NAMALWA (cell line): Measurements from ENCODE around the gene HECA.
"Not testable (repeated sequence)": the region's sequence is repeated elsewhere in the genome, so short reads cannot be mapped to it uniquely, and the experiment has no call there.

Source experiments
- DNase-seq: peaks from one replicate; pipeline ENCODE4 v3.0.0-alpha.2; 2015; ENCODE audit warnings: low spot score

HECA gene

DNA sequence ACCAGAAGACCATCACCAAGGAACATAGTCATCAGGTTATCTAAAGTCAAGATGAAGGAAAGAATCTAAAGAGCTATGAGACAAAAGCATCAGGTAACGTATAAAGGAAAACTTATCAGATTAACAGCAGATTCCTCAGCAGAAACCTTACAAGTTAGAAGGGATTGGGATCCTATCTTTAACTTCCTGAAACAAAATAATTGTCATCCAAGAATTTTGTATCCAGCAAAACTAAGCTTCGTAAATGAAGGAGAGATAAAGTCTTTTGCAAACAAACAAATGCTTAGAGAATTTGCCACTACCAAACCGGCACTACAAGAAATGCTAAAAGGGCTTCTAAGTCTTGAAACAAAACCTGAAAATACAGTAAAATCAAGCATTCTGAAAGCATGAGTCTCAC lies 71.0 kb downstream of the HECA start:
- no peak for DNase-seq

DNA sequence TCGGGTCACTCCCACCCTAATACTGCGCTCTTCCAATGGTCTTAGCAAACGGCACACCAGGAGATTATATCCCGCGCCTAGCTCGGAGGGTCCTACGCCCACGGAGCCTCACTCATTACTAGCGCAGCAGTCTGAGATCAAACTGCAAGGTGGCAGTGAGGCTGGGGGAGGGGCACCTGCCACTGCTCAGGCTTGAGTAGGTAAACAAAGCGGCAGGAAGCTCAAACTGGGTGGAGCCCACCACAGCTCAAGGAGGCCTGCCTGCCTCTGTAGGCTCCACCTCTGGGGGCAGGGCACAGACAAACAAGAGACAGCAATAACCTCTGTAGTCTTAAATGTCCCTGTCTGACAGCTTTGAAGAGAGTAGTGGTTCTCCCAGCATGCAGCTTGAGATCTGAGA lies 75.9 kb downstream of the HECA start:
- DNase-seq = not testable (repeated sequence)

DNA sequence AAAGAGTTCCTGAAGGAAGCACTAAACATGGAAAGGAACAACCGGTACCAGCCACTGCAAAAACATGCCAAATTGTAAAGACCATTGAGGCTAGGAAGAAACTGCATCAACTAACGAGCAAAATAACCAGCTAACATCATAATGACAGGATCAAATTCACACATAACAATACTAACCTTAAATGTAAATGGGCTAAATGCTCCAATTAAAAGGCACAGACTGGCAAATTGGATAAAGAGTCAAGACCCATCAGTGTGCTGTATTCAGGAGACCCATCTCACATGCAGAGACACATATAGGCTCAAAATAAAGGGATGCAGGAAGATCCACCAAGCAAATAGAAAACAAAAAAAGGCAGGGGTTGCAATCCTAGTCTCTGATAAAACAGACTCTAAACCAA lies 77.6 kb downstream of the HECA start:
- DNase-seq = not testable (repeated sequence)

DNA sequence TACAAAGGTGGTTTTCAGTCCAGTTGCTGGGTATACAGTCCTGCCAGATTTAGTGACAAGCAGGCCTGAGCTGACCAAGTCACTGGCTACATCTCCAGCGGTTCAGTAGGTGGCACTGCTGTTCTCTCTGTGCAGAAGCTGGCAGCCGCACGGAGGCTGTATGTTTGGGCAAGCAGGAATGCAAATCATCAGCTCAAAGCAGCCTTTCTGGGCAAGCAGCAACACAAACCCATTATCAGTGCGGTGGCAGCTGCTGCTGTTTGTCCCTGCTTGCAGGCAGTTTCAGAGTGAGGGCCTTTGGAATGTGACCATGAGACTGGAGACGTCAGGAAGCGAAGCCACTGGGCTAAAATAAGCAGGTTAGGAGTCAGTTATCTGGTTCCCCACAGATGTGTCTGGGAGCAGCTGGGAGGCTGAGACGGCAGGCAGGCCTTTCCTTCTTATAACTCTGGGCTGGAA lies 84.4 kb downstream of the HECA start:
- DNase-seq = peak; percentile 96

DNA sequence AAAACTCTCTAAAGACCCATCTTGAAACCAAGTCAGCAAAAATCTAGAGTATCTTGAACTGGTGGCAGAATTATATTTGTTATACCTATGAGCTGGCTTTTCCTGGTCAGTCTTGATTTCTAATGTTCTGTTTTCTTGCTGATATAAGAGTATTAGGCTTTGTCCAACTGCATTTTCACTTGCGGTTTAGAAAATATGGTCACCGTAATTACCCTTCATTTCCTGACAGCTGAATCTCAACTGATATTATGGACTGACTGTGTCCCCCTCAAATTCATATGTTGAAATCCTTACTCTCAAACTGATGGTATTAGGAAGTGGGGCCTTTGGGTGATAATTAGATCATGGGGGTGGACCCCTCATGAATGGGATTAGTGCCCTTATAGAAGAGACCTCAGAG lies 84.9 kb downstream of the HECA start:
- peak; percentile 34 for DNase-seq

DNA sequence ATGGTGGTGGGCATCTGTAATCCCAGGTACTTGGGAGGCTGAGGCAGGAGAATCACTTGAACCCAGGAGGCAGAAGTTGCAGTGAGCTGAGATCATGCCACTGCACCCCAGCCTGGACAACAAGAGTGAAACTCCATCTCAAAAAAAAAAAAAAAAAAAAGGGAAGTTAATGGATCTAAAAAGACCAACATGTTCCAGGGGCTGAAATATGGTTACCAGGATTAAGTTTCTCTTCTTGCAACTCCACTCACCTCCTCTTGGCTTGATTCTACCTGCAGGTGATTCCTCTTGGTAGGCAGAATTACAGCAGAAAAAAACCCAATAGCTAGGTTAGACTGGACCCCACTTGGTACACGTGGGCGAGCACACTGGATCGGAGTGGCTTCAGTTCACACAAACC lies 93.5 kb downstream of the HECA start:
- not testable (repeated sequence) for DNase-seq
